ENCODE measurements around the gene THAP4. TPM values are rescaled to one million over a fixed set of nuclear protein-coding genes. Genes with fewer than 3 reads are reported as not detected.

Gene THAP4
- total and polyA plus RNA-seq, 12 donors, result 68.7 to 101 (median 78.3) TPM

DNA sequence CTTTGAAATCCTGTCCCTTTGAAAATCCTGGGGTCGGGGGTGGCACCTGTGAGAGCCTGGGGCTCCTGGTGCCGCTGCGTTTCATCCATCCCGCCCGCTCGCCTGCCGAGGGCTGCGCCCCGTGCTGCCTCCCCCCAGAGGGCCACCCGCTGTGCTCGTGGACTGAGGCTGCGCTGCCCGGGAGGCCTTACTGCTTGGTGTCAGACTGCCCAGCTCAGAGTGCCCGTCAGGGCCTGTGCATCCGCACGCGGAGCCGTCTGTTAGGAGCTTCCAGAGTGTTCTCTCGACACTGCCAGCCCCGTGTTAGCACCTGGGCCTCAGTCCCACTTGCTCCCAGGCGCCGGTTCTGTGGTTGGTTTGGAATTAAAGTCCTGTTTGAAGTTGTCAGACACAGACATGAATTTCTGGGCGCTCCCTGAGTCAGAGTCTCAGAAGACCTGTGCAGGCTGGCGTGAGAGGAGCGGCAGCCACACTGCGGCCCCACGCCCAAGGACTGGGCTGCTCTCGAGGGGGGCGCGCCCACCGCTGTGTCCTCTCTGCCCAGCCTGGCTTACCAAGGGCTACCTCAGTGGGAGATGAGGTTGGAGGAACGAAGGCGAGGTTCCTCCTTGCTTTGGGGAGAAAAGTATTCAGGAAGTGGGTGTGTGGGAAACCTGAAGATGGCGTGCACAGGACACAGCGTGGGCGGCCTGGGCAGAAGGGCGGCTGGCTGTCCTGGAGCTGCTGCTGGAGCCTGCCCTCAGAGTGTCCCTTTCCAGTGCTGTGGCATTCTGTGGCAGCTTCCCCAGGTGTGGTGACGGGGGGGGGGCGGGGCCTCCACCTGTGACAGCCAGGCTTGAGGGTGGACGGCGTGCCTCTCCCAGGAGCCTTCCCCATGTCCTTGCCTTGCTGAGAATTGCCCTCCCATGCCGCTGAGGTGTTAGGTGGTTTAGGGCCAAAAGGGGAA, 35.6 kb upstream of the THAP4 start:
- 93 to 95% methylated on average over 42 of the region's 42 CpGs for WGBS, 2 donors
- intact Hi-C loops (cut with DNase I), result no loop called here
- Histone ChIP-seq H3K36me3 (peaks cover 0 to 85% (median 41%) of the 10 kb centered on the region in 9 donors), H3K4me1 (peaks cover 0 to 12% (median 0%) of the 10 kb centered on the region in 9 donors), H3K4me3 (no peak overlapping the region), H3K27me3 (no peaks in the 10 kb centered on the region), H3K9me3 (no peaks in the 10 kb centered on the region), H3K27ac (no peak overlapping the region)
- TF ChIP-seq, protein P1, sequence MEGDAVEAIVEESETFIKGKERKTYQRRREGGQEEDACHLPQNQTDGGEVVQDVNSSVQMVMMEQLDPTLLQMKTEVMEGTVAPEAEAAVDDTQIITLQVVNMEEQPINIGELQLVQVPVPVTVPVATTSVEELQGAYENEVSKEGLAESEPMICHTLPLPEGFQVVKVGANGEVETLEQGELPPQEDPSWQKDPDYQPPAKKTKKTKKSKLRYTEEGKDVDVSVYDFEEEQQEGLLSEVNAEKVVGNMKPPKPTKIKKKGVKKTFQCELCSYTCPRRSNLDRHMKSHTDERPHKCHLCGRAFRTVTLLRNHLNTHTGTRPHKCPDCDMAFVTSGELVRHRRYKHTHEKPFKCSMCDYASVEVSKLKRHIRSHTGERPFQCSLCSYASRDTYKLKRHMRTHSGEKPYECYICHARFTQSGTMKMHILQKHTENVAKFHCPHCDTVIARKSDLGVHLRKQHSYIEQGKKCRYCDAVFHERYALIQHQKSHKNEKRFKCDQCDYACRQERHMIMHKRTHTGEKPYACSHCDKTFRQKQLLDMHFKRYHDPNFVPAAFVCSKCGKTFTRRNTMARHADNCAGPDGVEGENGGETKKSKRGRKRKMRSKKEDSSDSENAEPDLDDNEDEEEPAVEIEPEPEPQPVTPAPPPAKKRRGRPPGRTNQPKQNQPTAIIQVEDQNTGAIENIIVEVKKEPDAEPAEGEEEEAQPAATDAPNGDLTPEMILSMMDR (IDR thresholded peaks at IDR 0.05), result no peak
- DNase-seq (no peak), ATAC-seq (no peak)

DNA sequence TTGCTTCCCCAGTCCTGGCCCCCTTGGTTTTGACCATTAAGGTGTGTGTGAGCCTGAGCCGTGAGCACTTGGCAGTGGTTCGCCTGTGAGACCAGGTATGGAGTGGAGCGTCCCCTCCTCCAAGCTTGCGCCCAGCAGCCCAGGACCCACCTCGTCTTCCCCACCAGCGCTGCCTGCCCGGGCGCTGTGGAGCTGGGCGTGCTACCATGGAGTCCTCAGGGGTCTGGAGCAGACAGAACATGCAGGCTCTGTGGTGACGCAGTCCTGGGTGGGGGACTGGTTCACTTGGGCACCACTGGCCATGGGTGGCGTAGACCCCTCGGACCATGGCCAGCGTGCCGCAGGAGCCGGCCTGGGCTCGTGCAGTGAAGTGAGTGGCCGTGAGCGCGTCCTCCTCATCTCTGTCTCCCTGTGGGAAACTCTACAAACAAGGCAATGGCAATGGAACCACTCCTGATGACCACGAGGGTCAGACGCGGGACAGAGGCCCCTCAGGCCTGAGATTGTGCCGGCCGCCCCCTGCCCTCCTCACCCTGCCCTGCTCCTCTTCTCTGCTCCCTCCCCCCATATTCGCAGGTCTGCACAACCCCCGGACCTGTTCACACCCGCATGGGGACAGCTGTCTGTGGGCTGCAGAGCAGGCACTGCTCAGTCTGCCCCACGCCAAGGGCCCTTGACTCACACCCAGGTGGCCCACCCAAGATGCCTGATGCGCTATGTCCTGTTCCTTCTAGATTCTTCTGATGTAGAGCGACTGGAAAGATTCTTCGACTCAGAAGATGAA, 34.7 kb upstream of the THAP4 start:
- H3K4me3 ChIP-seq, result no peak overlapping the region
- H3K9me3 ChIP-seq, result no peaks in the 10 kb centered on the region
- H3K4me1 ChIP-seq, result peaks cover 0 to 12% (median 0%) of the 10 kb centered on the region in 9 donors
- no peak for DNase-seq
- H3K27me3 ChIP-seq, result no peaks in the 10 kb centered on the region
- H3K36me3 ChIP-seq, result peaks cover 4 to 85% (median 48%) of the 10 kb centered on the region in 9 donors
- intact Hi-C loops (cut with DNase I), result no loop called here
- ATAC-seq, result no peak
- H3K27ac ChIP-seq, result peak overlapping the region in 2 of 10 donors; percentile 25 to 52
- TF ChIP-seq, protein P1 (IDR thresholded peaks at IDR 0.05), result no peak
- WGBS, 2 donors, result 93% methylated on average over 31 of the region's 31 CpGs

DNA sequence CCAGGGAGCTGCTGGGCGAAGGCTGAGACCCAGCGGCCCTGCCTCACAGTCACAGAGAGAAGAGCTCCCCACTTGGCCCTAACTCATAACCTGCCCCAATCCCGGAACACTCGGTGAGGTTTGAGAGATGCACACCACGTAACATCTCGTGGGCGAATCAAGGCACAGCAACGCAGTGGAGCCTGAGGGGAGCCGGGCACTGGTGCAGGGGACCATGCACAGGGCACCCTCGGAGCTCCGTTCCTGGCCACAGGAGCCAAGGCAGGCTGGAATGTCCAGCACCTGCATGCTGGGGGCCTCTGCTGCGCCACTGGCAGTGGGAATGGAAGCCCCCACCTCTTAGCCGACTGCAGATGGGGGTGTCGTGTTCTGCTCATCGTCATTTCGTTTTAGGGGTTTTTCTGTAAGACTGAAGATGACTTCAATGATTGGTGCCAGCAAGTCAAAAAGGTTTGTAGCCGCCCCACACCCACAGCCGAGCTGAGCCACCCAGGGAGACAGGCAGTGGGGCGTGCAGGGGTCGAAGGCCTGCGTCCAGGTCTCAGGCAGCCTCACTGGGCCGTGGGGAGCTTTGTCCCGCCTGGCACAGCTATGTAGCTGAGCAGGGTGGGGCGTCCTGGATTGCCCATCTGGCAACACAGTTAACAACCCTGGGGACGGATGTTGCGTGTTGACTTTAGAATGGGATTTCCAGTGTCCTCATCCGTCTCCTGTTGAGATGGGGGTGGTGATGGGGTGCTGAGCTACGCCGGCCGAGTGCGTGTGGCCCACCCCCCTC, 33.6 kb upstream of the THAP4 start:
- no peaks in the 10 kb centered on the region for H3K27me3 ChIP-seq
- no peak overlapping the region for H3K4me3 ChIP-seq
- DNase-seq (no peak), ATAC-seq (peak in 3 of 8 donors; percentile 14 to 53 (median 26))
- H3K27ac ChIP-seq, result peak overlapping the region in 2 of 10 donors; percentile 25 to 52
- peaks cover 0 to 12% (median 0%) of the 10 kb centered on the region in 9 donors for H3K4me1 ChIP-seq
- H3K36me3 ChIP-seq, result peaks cover 4 to 82% (median 49%) of the 10 kb centered on the region in 9 donors
- intact Hi-C loops (cut with DNase I), result no loop called here
- WGBS, 2 donors, result 85 to 88% methylated on average over 31 of the region's 31 CpGs
- TF ChIP-seq, protein P1 (IDR thresholded peaks at IDR 0.05), result no peak
- H3K9me3 ChIP-seq, result no peaks in the 10 kb centered on the region

DNA sequence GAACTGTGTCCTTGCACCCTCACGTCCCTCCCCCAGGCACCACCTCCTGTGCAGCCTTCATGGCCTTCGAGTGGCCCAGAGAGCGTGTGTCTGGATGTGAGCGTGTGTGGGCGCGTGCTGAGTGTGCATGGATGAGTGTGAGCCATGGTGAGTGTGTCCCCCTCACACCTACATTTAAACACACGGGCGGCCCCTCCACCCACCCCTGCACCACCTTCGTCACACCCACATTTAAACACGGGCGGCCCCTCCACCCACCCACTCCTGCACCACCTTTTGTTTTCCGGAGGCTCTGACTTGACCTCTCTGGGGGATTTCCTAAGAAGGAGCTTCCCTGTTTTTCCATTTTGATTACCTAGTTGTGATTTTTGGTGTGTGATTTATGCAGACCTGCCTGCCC, 31.9 kb upstream of the THAP4 start:
- Histone ChIP-seq H3K27ac (no peak overlapping the region), H3K27me3 (no peaks in the 10 kb centered on the region), H3K4me1 (peaks cover 0 to 2% (median 0%) of the 10 kb centered on the region in 9 donors), H3K4me3 (no peak overlapping the region), H3K36me3 (peaks cover 4 to 78% (median 49%) of the 10 kb centered on the region in 9 donors), H3K9me3 (no peaks in the 10 kb centered on the region)
- DNase-seq (no peak), ATAC-seq (no peak)
- TF ChIP-seq, protein P1 (IDR thresholded peaks at IDR 0.05), result no peak
- WGBS, 2 donors, result 85 to 90% methylated on average over 12 of the region's 12 CpGs
- intact Hi-C loops (cut with DNase I), result no loop called here

Data from heart right ventricle (tissue), 16 donors.